HG02840 (cell line): ENCODE results near the gene ZC3H18.

Experiments
- ATAC-seq: cut with Tn5 transposase; IDR thresholded peaks from one replicate; pipeline ENCODE4 v1.9.1; 2021; ENCODE audit warnings: mild to moderate bottlenecking, moderate library complexity, moderate number of reproducible peaks; ENCODE audit not compliant: unreplicated experiment, low FRiP score

Gene ZC3H18

GRCh38 chr16:88569985-88570690 lies at the start of gene ZC3H18:
ZC3H18 (plus strand) TSS chr16:88570403; CDS start chr16:88577124, 6,721 bp downstream.
- peak; percentile 74 for ATAC-seq

- no peak for ATAC-seq
Observed at GRCh38 chr16:88521674-88522073, 48.5 kb upstream of the ZC3H18 start.

GRCh38 chr16:88522276-88522949 lies 47.8 kb upstream of the ZC3H18 start:
- ATAC-seq: no peak

- no peak for ATAC-seq
Observed at GRCh38 chr16:88523309-88524161, 46.7 kb upstream of the ZC3H18 start.

GRCh38 chr16:88524274-88524972 lies 45.8 kb upstream of the ZC3H18 start:
- ATAC-seq: no peak

- no peak for ATAC-seq
Observed at GRCh38 chr16:88524973-88525662, 45.1 kb upstream of the ZC3H18 start.

- no peak for ATAC-seq
Observed at GRCh38 chr16:88525663-88525990, 44.6 kb upstream of the ZC3H18 start.

GRCh38 chr16:88526008-88526905 lies 43.9 kb upstream of the ZC3H18 start:
- ATAC-seq: no peak

GRCh38 chr16:88526906-88527185 lies 43.4 kb upstream of the ZC3H18 start:
- ATAC-seq: no peak

- ATAC-seq: no peak
Observed at GRCh38 chr16:88527186-88527936, 42.8 kb upstream of the ZC3H18 start.

- ATAC-seq: no peak
Observed at GRCh38 chr16:88527937-88528743, 42.1 kb upstream of the ZC3H18 start.

- no peak for ATAC-seq
Observed at GRCh38 chr16:88528902-88529318, 41.3 kb upstream of the ZC3H18 start.

GRCh38 chr16:88529596-88529995 lies 40.6 kb upstream of the ZC3H18 start:
- no peak for ATAC-seq

- ATAC-seq: no peak
Observed at GRCh38 chr16:88530051-88530857, 39.9 kb upstream of the ZC3H18 start.

- no peak for ATAC-seq
Observed at GRCh38 chr16:88530858-88531203, 39.4 kb upstream of the ZC3H18 start.

GRCh38 chr16:88531346-88531745 lies 38.9 kb upstream of the ZC3H18 start:
- no peak for ATAC-seq

GRCh38 chr16:88531931-88532433 lies 38.2 kb upstream of the ZC3H18 start:
- ATAC-seq: no peak
